GM12872 (cell line): ENCODE data around the gene PCK2.

Source experiments
- TF ChIP-seq, protein P1 (sequence below): IDR thresholded peaks from 3 replicates; pipeline ENCODE4 v1.5.1; 2011; ENCODE audit warnings: low read depth, mild to moderate bottlenecking, low read length, moderate library complexity; ENCODE audit not compliant: insufficient read depth

PCK2 gene

DNA sequence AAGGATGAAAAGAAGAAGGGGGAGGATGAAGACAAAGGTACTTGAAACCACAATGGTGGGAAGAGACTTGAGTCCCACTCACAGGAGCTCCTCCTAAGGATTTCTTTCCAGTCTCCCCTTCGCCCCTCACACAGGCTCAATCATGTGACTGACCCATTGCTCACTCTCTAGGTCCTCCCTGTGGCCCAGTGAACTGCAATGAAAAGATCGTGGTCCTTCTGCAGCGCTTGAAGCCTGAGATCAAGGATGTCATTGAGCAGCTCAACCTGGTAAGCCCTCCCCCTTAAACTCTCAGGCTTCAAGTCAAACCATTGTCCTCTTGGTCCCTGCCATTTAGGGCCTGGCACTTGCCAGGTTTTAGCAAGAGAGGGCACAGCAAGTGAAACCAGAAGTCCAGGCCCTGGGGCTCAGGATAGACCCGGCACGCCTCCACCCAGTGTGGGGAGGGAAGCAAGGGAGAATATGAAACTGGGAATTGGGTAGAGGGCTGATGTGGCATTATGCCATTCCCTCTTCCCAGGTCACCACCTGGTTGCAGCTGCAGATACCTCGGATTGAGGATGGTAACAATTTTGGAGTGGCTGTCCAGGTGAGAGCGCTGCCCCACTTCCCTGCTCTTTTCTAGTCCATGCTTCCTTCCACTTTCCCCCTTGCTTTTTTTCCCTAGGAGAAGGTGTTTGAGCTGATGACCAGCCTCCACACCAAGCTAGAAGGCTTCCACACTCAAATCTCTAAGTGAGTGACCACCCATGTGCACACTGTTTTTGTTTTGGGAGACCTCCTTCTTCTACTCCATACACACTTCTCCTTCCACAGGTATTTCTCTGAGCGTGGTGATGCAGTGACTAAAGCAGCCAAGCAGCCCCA lies 43.7 kb downstream of the PCK2 start:
- TF ChIP-seq, protein P1, sequence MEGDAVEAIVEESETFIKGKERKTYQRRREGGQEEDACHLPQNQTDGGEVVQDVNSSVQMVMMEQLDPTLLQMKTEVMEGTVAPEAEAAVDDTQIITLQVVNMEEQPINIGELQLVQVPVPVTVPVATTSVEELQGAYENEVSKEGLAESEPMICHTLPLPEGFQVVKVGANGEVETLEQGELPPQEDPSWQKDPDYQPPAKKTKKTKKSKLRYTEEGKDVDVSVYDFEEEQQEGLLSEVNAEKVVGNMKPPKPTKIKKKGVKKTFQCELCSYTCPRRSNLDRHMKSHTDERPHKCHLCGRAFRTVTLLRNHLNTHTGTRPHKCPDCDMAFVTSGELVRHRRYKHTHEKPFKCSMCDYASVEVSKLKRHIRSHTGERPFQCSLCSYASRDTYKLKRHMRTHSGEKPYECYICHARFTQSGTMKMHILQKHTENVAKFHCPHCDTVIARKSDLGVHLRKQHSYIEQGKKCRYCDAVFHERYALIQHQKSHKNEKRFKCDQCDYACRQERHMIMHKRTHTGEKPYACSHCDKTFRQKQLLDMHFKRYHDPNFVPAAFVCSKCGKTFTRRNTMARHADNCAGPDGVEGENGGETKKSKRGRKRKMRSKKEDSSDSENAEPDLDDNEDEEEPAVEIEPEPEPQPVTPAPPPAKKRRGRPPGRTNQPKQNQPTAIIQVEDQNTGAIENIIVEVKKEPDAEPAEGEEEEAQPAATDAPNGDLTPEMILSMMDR = no peak

DNA sequence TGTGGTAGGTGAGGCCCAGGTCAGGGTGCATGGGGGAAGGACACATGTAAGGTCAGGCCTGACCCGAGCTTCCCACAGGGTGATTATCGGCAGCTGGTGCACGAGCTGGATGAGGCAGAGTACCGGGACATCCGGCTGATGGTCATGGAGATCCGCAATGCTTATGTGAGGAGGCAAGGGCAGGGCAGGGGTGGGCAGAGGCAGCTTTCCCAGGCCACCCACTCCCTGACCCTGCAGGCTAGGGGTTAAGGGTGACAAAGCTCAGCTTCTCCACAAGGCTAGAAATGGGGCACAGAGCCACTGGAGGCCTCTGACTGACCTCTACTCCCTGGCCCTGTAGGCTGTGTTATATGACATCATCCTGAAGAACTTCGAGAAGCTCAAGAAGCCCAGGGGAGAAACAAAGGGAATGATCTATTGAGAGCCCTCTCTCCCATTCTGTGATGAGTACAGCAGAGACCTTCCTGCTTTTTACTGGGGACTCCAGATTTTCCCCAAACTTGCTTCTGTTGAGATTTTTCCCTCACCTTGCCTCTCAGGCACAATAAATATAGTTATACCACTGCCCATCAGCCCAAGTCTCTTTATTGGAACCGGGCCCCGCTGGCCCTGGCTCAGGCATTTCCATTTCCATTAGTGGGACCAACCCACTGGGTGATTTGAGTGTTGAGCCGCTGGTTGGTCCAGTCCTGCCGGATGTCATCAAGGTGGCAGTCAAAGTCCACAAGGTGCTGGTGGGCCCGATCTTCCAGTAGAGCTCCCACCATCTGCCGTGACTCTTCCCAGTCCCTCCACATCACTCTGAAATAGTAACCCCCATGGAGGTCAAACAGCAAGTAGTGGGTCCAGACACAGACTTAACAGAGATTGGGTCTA lies 44.5 kb downstream of the PCK2 start:
- TF ChIP-seq, protein P1 = no peak

DNA sequence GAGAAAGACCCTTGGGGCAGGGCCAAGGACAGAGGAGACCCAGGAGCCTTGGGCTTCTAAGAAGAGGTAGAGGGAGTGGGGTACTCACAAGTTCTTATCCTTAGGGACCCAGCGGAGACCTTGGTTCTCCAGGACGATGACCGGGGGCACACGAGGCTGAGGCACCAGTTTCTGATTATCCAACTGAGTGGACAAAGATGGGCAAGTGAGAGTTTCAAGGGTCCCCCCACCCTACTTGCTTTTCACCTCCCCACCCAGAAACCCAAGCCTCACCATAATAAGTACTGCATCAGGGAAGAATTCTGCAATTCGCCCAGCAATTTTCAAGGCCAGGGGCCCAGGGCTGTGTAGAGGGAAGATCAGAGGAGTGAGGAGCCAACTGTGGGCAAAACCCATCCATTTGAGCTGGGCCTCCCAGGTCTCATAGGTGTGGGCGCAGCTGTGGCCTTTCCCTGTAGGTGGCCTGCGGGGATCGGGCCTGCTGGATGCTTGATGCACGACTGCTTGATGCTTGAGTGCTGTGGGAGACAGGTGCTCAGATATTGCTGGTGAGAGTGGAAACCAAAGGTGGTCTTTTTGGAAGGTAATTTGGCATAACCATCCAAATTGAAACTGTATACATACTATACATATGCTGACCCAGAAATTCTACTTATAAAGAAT lies 45.3 kb downstream of the PCK2 start:
- TF ChIP-seq, protein P1 = peak; percentile 21; the same call in 2 of the 3 replicates

DNA sequence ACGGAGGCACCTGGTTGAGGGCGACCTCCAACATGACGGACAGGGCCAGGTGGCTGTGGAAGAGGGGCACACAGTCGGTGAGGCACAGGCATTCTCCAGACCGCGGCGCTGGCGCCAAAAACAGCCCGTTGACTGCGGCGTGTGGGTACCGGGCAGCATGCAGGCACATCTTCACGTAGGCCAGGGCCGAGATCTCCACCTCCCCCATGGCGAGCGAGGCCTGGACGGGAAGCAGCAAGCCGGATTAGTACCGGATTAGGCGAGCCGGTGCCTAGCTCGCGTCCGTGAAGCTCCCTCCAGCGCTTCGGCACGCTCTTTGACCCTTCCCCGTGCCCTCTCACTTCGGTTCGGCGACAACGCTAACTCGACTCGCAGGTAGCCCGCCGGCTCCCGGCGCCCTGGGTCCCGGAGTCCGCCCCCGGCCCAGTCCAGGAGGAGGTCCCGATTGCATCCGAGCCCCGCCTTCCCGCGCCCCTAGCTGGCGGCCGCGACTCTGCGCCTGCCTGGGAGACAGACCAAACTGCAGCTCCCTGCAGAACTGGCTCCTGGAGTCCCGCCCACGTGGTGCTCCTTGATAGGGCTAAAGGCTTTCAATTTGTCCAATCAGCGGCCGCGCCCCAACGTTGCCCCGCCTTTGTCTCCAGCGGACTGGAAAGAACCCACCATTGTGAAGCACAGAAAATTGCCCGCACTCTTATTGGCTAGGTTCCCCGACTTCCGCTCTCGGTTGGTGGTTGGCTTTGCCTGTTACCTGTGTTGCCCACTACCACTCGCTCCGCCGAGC lies 47.2 kb downstream of the PCK2 start, which contains the start of gene EMC9:
Gene EMC9, minus strand, starts transcription at position 495 of the 784 bp plus-strand sequence. Its CDS starts 287 bp downstream, at position 208.
- TF ChIP-seq, protein P1 = peak; percentile 37; the same call in 2 of the 3 replicates

DNA sequence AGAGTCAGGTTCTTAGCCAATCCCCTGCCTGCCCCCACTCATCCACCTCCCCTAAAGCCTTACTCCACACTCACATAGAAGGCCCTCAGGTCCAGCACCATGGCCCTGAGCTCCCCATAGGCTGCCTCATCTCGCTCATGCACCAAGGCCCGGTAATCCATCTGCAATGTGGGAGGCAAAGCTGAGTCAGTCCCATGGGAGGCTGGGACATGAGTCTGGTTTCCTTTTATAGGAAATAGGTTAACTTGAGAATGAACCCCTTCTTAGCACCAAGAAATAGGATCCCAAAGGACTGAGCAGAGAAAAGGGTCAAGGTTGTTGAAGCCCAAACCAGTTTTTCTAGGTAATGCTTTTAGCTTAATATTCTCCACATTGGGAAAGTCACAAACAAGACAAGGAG lies 49.4 kb downstream of the PCK2 start:
- TF ChIP-seq, protein P1 = no peak

DNA sequence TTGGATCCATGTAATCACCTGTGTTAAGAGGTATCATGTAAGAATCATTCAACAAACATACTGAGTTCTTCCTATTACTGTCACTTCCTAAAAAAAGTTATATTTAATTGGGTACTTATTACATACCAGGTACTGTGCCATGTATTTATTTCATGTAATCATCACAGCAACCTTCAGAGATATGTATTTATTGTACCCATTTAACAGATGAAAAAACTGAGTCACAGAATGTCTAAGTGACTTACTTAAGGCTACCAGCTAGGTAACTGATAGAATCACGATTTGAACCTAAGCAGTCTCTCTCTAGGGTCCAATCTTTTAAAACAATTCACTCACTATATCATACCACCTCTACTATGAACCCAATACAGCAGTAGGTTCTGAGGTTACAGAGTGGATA lies 50.3 kb downstream of the PCK2 start:
- TF ChIP-seq, protein P1 = no peak
